ENCODE data around the gene SEC24D. TPM values are rescaled to one million over a fixed set of nuclear protein-coding genes. Genes with fewer than 3 reads are reported as not detected.

The SEC24D gene
- total RNA-seq, 2 experiments from 2014 or later: 25.2 to 26.4 TPM

- intact Hi-C loops (cut with micrococcal nuclease): no loop called here
- ChIA-PET POLR2A (interaction anchor here (1.0 to 1.7 kb wide), 3 partner anchors 12 to 52 kb away, joined by 3 to 7 read pairs (median 4); partner anchors contain the start of gene SYNPO2), CTCF (interaction anchor here (1.0 to 3.3 kb wide), 5 partner anchors 9 to 67 kb away, joined by 3 to 17 read pairs (median 3); no protein-coding TSS in a partner anchor)
- Mint-ChIP-seq H3K4me1 (ENCODE audit: low read depth) (peaks cover 18% of the 10 kb centered on the region), H3K9me3 (no peaks in the 10 kb centered on the region), H3K27me3 (no peaks in the 10 kb centered on the region), H3K36me3 (ENCODE audit: low read depth) (peaks cover 20% of the 10 kb centered on the region), H3K4me3 (peak overlapping the region; percentile 87), H3K27ac (peak overlapping the region; percentile 96)
- ATAC-seq: peak; percentile 70
- DNase-seq: peak; percentile 69
- TF ChIP-seq, protein P1, sequence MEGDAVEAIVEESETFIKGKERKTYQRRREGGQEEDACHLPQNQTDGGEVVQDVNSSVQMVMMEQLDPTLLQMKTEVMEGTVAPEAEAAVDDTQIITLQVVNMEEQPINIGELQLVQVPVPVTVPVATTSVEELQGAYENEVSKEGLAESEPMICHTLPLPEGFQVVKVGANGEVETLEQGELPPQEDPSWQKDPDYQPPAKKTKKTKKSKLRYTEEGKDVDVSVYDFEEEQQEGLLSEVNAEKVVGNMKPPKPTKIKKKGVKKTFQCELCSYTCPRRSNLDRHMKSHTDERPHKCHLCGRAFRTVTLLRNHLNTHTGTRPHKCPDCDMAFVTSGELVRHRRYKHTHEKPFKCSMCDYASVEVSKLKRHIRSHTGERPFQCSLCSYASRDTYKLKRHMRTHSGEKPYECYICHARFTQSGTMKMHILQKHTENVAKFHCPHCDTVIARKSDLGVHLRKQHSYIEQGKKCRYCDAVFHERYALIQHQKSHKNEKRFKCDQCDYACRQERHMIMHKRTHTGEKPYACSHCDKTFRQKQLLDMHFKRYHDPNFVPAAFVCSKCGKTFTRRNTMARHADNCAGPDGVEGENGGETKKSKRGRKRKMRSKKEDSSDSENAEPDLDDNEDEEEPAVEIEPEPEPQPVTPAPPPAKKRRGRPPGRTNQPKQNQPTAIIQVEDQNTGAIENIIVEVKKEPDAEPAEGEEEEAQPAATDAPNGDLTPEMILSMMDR (IDR thresholded peaks at IDR 0.05): no peak
These were observed 585 bp upstream of the SEC24D start for GRCh38 chr4:118836301-118837120.

- Mint-ChIP-seq H3K27ac (peak overlapping the region; percentile 84), H3K9me3 (no peaks in the 10 kb centered on the region), H3K27me3 (no peaks in the 10 kb centered on the region), H3K36me3 (ENCODE audit: low read depth) (peaks cover 26% of the 10 kb centered on the region), H3K4me3 (peak overlapping the region; percentile 87), H3K4me1 (ENCODE audit: low read depth) (peaks cover 21% of the 10 kb centered on the region)
- ATAC-seq (peak; percentile 43), DNase-seq (peak; percentile 61)
- TF ChIP-seq, protein P1 (IDR thresholded peaks at IDR 0.05): no peak
- intact Hi-C loops (cut with micrococcal nuclease): no loop called here
- ChIA-PET CTCF (interaction anchor here (0.7 to 1.0 kb wide), 4 partner anchors 10 to 150 kb away, joined by 3 read pairs; partner anchors contain the start of gene METTL14), POLR2A (interaction anchor here (0.8 kb wide), 1 partner anchor 16 kb away, joined by 3 read pairs; no protein-coding TSS in a partner anchor)
These were observed 861 bp downstream of the SEC24D start for GRCh38 chr4:118834960-118835569.

DNA sequence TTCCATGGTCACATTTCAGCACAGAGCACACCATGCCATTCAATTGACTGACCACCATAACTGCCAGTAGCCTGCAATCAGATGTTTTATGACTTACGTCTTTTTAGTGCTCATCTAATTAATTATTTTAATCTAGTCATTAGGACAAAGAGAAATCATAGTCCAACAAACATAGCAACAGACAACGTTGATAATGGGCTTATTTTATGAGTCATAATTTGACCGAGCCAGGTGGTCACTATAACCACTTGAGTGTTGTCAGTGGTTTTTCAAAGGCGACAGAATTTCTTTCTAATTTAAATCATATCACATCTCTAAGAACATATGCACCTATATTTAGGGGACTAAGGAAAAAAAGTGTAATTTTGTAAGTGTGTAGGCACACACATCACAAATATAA lies 1.9 kb downstream of the SEC24D start:
- ChIA-PET CTCF (no interaction called here), POLR2A (no interaction called here)
- Mint-ChIP-seq H3K4me1 (ENCODE audit: low read depth) (peaks cover 21% of the 10 kb centered on the region), H3K27me3 (no peaks in the 10 kb centered on the region), H3K36me3 (ENCODE audit: low read depth) (peaks cover 26% of the 10 kb centered on the region), H3K9me3 (no peaks in the 10 kb centered on the region), H3K4me3 (no peak overlapping the region), H3K27ac (no peak overlapping the region)
- intact Hi-C loops (cut with micrococcal nuclease): no loop called here
- no peak for DNase-seq
- no peak for ATAC-seq
- TF ChIP-seq, protein P1 (IDR thresholded peaks at IDR 0.05): no peak

GRCh38 chr4:118833192-118833820 lies 2.6 kb downstream of the SEC24D start:
- Mint-ChIP-seq H3K27me3 (no peaks in the 10 kb centered on the region), H3K4me1 (ENCODE audit: low read depth) (peaks cover 21% of the 10 kb centered on the region), H3K27ac (no peak overlapping the region), H3K36me3 (ENCODE audit: low read depth) (peaks cover 34% of the 10 kb centered on the region), H3K9me3 (no peaks in the 10 kb centered on the region), H3K4me3 (no peak overlapping the region)
- ChIA-PET CTCF (no interaction called here), POLR2A (interaction anchor here (0.5 kb wide), 1 partner anchor 138 kb away, joined by 3 read pairs; no protein-coding TSS in a partner anchor)
- ATAC-seq (no peak), DNase-seq (no peak)
- intact Hi-C loops (cut with micrococcal nuclease): no loop called here
- TF ChIP-seq, protein P1 (IDR thresholded peaks at IDR 0.05): no peak
